Stimulated activated CD8-positive, alpha-beta memory T cell treated with anti-CD3 and anti-CD28 coated beads, Interleukin-12 subunit alpha, Interleukin-12 subunit beta, amount 100 ng/mL, for 24 hours (primary cell): ENCODE measurements around the gene IL12RB1.

ENCODE experiments used
- DNase-seq: peaks from one replicate; pipeline ENCODE4 v3.0.0-alpha.2; 2020; ENCODE audit errors: extremely low read depth

IL12RB1 gene

GRCh38 chr19:18089726-18090125 lies 3.0 kb upstream of the IL12RB1 start:
- no peak for DNase-seq

GRCh38 chr19:18089096-18089541 lies 2.4 kb upstream of the IL12RB1 start:
- peak; percentile 30 for DNase-seq

GRCh38 chr19:18085702-18086457 lies 854 bp downstream of the IL12RB1 start:
- no peak for DNase-seq

- DNase-seq, result no peak
These were observed 2.6 kb downstream of the IL12RB1 start for GRCh38 chr19:18083929-18084684.

- no peak for DNase-seq
These were observed 12.5 kb downstream of the IL12RB1 start for GRCh38 chr19:18074192-18074591.

- no peak for DNase-seq
These were observed 13.5 kb downstream of the IL12RB1 start for GRCh38 chr19:18073197-18073596.

GRCh38 chr19:18072335-18072734 lies 14.4 kb downstream of the IL12RB1 start:
- DNase-seq, result no peak

GRCh38 chr19:18070181-18070580 lies 16.6 kb downstream of the IL12RB1 start:
- no peak for DNase-seq

GRCh38 chr19:18069383-18069782 lies 17.4 kb downstream of the IL12RB1 start:
- DNase-seq, result no peak

- DNase-seq, result no peak
These were observed 18.3 kb downstream of the IL12RB1 start for GRCh38 chr19:18068395-18068794.

- no peak for DNase-seq
These were observed 21.6 kb downstream of the IL12RB1 start for GRCh38 chr19:18065173-18065495.

GRCh38 chr19:18063463-18063862 lies 23.3 kb downstream of the IL12RB1 start:
- no peak for DNase-seq

GRCh38 chr19:18062028-18062427 lies 24.7 kb downstream of the IL12RB1 start:
- no peak for DNase-seq

GRCh38 chr19:18060472-18060871 lies 26.3 kb downstream of the IL12RB1 start:
- DNase-seq, result no peak

- DNase-seq, result no peak
These were observed 26.8 kb downstream of the IL12RB1 start for GRCh38 chr19:18059902-18060301.

GRCh38 chr19:18059297-18059696 lies 27.4 kb downstream of the IL12RB1 start:
- DNase-seq, result no peak

- peak; percentile 42 for DNase-seq
These were observed 28.3 kb downstream of the IL12RB1 start for GRCh38 chr19:18058208-18059009.

- DNase-seq, result no peak
These were observed 29.2 kb downstream of the IL12RB1 start for GRCh38 chr19:18057557-18057956.

- no peak for DNase-seq
These were observed 30.8 kb downstream of the IL12RB1 start for GRCh38 chr19:18055967-18056366.

GRCh38 chr19:18053576-18054219 lies 33.0 kb downstream of the IL12RB1 start:
- no peak for DNase-seq

- no peak for DNase-seq
These were observed 34.8 kb downstream of the IL12RB1 start for GRCh38 chr19:18051887-18052286.

GRCh38 chr19:18049385-18049784 lies 37.3 kb downstream of the IL12RB1 start:
- no peak for DNase-seq
